GM12892 (cell line): ENCODE measurements around the gene KCNMA1.

ENCODE experiments used
- DNase-seq: peaks from one replicate; pipeline ENCODE4 v3.0.0; 2011; ENCODE audit not compliant: insufficient read length
- FAIRE-seq: peaks from 2 replicates; lab custom pipeline; 2011; peaks lifted over from hg19 to GRCh38; lab: Jason Lieb, UNC
- POLR2A ChIP-seq: IDR thresholded peaks from 2 replicates; pipeline ENCODE4 v1.6.1; 2011; ENCODE audit warnings: low read depth, low read length, control low read depth
- POLR2AphosphoS5 ChIP-seq: IDR thresholded peaks from 2 replicates; pipeline ENCODE4 v1.6.1; 2011; ENCODE audit warnings: low read depth, low read length, control low read depth
- TAF1 ChIP-seq: IDR thresholded peaks from 2 replicates; pipeline ENCODE4 v1.6.1; 2011; ENCODE audit warnings: low read depth, mild to moderate bottlenecking, control low read depth, low read length, borderline replicate concordance

Gene KCNMA1

DNA sequence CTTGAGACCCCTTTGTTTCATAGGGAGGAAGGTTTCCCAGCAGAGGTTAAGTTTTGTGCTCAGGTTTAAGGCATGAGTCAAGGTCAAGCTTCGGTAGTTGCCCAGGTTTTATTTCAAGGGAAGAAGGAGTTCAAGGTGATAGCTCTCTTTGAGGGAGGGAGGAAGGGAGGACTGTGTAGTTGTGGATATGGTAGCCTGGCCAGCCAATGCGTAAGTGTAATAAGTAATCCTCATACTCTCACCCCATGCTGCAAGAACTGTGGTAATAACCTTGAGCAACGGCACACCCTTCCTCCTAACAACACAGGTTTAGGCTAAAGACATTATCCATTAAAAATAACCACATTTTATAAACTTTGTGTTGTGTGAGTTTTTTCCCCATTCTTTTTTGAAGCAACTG is 478.9 kb downstream of the KCNMA1 start:
- FAIRE-seq (no peak), DNase-seq (no peak)
- TF ChIP-seq POLR2A (no peak), POLR2AphosphoS5 (no peak), TAF1 (no peak)

DNA sequence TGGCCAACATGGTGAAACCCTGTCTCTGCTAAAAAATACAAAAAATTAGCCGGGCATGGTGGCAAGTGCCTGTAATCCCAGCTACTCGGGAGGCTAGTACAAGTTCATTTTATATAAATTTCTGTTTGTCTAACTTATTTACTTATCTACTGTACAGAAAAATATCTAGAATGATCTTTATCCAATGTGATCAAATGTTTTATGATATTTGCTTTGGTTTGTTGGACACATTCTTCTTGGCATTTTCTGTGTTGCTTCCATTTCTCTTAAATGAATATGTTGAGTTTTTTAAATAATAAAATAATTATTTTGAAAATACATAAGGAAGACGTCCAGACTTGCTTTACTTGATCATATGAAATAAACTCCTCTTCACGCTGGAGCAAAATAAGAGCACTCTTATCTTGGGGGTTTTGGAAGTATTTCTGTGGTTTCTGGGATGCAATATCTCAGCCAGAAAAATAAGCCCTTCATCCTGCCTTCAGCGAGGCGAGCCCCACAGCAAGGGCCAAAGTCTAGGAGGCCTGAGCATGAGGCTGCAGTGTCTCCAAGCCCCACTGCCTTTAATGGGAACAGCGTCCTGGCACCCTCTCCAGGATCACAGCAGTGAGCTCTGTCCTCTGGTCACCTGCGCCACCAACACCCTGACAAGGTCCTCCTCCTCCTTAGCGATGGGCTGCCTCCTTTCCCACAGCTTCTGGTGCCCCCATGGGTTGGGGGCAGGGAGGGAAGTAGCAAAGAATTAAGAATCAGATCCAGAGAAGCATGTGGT is 480.2 kb downstream of the KCNMA1 start:
- FAIRE-seq: peak; percentile 17
- TF ChIP-seq POLR2AphosphoS5 (no peak), TAF1 (no peak), POLR2A (no peak)
- DNase-seq: no peak

DNA sequence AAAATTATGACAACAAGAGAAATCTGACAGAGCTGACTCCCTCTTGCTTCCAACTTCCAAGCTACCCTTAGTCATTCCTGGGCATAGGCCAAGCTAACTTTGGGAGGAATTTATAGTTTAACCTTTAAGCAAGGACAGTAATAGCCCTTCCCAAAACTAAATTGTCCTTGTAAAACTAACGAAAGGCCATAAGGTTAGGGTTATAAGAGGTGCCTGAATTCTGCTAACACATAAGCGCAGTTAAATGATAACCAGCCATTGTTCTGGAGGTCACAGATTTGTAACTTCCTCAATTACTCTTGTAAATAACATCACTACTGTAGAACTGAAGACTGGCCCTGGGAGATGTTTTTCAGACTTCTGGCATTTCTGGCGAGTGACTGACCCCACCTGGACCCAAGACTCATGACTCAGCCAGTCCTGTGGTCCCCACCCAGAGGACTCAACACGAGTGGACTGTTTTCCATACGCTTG is 481.2 kb downstream of the KCNMA1 start:
- DNase-seq (no peak), FAIRE-seq (no peak)

DNA sequence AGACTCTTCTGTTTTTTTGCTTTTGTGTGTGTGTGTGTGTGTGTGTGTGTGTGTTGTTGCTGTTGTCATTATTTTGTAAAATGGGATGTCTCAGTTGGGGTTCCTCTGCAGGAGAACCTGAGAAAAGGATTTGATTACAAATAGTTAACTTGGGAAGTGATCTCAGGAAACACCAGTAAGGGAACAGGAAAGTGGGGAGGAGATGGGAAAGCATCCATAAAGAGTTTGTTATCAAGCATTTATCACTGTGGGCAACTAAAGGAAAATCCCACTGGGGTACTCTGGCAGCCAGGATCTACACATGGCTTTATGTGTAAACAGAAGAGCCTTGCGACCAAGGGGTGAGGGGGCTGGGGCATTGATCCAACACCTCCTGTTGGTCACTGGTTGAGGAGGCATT is 485.4 kb downstream of the KCNMA1 start:
- DNase-seq: no peak
- FAIRE-seq: no peak
- TF ChIP-seq TAF1 (no peak), POLR2A (no peak), POLR2AphosphoS5 (no peak)

More for the DNA sequence above, 481.2 kb downstream of the KCNMA1 start:
- TF ChIP-seq POLR2A (no peak), TAF1 (no peak), POLR2AphosphoS5 (no peak)

DNA sequence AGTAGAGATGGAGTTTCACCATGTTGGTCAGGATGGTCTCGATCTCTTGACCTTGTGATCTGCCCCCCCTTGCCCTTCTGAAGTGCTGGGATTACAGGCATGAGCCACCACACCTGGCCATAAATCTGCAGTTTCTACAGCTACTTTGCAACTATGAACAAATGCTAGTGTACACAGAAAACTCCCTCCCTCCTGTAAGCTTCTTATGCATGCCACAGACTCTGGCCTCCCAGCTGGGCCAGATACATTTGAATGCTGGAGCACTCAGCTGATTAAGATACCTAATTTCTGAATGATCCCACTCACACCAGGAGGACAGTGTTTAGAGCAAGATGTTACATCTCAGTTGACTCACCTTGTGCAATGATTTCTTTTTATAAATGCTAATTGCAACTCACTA is 486.2 kb downstream of the KCNMA1 start:
- no peak for DNase-seq
- FAIRE-seq: no peak
- TF ChIP-seq POLR2AphosphoS5 (no peak), TAF1 (no peak), POLR2A (no peak)

DNA sequence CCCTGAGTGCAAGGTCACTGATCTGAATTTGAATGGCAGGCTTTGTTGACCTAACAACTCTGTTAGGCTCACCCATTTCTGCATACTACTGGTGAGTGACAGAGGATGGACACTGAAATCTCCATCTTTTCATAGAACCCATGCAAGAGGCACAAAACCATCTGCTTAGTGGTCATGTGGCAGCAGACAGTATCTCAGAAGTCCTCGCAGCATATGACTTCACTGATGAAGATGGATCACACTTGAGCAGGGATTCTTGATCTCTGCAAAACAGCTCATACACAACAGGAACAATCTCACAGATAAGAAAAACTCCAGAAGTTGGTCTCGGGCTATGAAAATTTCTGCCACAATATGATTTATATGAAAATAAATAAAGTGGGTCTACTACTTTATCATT is 487.9 kb downstream of the KCNMA1 start:
- FAIRE-seq: no peak
- no peak for DNase-seq
- TF ChIP-seq POLR2A (no peak), TAF1 (no peak), POLR2AphosphoS5 (no peak)

DNA sequence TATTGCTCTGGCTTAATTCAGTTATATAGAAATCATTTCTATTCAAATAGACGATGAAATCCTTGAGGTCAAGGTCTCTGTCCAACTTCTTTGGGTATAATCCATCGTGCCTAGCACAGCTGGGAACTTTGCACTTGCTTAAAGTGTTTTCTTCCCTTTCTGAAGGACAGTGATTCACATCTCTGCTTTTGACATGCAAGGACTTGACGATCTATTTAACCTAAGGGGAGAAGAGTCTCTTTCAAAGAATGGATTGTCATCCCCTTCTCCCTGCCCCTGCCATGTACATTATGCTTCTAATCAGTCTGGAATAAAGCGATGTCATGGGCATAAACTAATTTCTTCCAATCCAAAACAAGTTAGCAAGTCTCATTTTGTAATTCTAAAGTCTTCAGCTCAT is 488.6 kb downstream of the KCNMA1 start:
- TF ChIP-seq POLR2AphosphoS5 (no peak), TAF1 (no peak), POLR2A (no peak)
- DNase-seq: no peak
- no peak for FAIRE-seq

DNA sequence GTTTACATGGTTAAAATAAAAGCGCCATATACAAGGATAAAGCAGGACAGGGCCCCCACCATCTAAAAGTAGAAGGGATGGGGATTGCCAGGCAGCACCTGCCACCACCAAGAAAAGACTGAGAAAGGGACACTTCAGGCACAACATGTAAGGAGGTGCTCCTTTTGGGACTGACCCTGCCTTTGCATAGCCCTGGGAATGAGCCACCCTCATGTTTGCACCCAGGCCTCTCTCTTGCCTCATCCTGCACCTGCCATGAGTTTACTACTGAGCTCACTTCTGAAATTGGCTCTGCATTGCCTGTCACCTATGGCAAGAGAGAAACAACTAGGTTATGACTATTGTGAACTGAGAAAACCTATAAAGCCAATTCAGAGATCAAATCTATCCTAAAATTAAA is 489.7 kb downstream of the KCNMA1 start:
- FAIRE-seq (no peak), DNase-seq (no peak)
- TF ChIP-seq POLR2A (no peak), POLR2AphosphoS5 (no peak), TAF1 (no peak)

DNA sequence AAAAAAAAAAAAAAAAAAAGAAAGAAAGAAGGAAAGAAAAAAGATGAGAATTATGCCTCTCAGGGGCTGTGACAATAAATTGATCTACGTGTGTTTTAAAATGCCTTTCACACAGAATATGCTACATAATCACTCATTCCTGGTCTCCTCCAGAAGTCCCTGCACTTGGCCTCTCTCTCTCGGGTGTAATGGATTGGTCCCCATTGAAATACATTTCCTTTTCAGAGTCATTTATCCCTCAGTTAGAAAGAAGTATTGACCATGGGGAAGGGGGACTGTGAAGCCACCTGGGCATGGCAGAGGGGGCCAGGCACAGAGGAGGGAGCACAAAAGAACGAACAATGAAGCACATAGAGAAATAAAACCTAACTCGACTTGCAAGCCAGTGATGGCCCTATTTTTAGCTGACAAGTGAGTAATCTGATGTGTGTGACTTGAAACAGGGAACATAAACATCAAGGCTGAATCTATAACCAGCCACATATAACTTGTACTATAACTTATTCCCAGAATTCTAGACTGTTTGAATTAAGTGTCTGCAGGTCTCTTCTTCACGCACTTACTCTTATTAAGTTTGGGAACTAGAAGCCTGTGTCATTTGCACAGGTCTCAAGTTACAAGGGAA is 490.8 kb downstream of the KCNMA1 start:
- FAIRE-seq: no peak
- TF ChIP-seq POLR2A: no peak
- TF ChIP-seq POLR2AphosphoS5: no peak
- TF ChIP-seq TAF1: no peak
- no peak for DNase-seq

DNA sequence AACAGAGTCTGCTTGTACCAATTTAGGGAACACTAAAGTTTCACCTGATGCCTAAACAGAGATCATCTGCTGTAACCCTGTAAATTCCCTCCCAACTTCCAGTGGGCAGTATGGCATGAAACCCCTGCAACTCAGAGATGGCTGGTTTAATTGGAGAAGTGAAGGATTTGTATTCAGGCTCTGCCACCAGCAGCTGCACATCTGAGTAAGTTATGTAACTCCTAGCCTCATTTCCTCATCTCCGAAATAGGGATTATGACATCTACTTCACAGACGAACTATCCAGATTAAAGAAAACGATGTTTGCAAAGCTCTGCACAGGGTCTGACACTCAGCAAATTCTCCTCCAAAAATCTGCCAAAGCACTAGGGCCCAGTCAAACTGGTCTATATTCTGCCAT is 493.0 kb downstream of the KCNMA1 start:
- TF ChIP-seq TAF1 (no peak), POLR2AphosphoS5 (no peak), POLR2A (no peak)
- no peak for DNase-seq
- no peak for FAIRE-seq

DNA sequence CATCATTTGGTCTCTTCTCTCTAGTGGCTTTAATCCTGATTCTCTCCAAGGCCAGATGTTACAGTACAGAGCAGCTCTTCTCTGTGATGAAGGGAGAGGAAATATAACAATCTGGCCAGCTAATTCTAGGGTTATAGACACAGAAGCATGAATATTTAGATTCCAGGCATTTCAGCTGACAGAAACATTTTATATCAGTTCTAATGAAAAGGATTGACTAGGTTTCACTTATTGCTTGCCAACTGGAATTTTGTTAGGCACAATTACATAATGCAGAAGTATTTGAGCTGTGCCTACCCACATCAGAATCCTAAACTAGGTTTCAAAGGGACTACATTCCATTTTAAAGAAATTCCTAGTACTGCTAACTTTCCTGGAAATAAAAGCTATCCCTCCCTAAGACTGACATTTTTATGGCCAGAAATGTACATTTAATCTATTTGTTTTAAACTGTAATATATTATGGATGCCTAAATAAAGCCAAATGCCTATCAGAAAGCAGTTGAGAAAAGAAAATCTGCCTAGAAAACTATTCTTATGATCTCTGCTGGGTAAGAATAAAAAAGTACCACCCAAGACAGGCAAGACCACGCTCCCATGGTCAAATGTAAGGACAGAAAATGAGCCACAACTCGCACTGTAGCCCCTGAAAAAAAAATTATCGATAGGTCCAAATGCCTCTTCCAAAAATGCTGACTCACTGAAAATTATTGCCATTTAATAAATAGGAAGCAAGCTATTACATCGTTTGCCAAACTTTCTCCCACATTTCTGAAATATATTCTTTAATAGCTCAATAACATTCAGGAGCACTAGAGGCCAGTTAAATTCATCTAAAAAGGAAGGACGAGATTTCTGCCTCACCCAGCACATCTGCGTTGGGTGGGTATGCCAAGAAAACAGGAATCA is 498.1 kb downstream of the KCNMA1 start:
- no peak for TF ChIP-seq POLR2A
- no peak for TF ChIP-seq POLR2AphosphoS5
- no peak for TF ChIP-seq TAF1
- FAIRE-seq (no peak), DNase-seq (no peak)
